Neural cell (in vitro differentiated cells): ENCODE data around the gene FAN1. TPM values are rescaled to one million over a fixed set of nuclear protein-coding genes. Genes with fewer than 3 reads are reported as not detected.

Experiments used
- H2AFZ ChIP-seq: fragments of 200-600, 300-800 bp; sonication (generic), shearing (Covaris generic); 2 replicates; pipeline ENCODE4 v1.6.0; 2014; ENCODE audit warnings: low read depth, mild to moderate bottlenecking, antibody characterized with exemption, low read length, moderate library complexity
- H3F3A ChIP-seq: fragments of 200-600 bp; shearing (Covaris generic); 2 replicates; pipeline ENCODE4 v1.6.1; 2016; ENCODE audit warnings: mild to moderate bottlenecking, moderate library complexity, mixed read lengths, antibody characterized with exemption, low read length; ENCODE audit not compliant: insufficient read depth, poor library complexity, severe bottlenecking
- H3K27ac ChIP-seq: fragments of 200-600, 300-800 bp; sonication (generic), shearing (Covaris generic); 2 replicates; pipeline ENCODE4 v1.5.1; 2014; ENCODE audit warnings: mild to moderate bottlenecking, low read length, moderate library complexity
- H3K27me3 ChIP-seq: fragments of 300-800, 200-600 bp; sonication (generic), shearing (Covaris generic); 2 replicates; pipeline ENCODE4 v1.6.0; 2014; ENCODE audit warnings: mild to moderate bottlenecking, low read depth, low read length, moderate library complexity; ENCODE audit not compliant: insufficient read depth
- H3K36me3 ChIP-seq: fragments of 300-800, 200-600 bp; sonication (generic), shearing (Covaris generic); 2 replicates; pipeline ENCODE4 v1.5.1; 2014; ENCODE audit warnings: mild to moderate bottlenecking, antibody characterized with exemption, low read length, moderate library complexity; ENCODE audit not compliant: insufficient read depth
- H3K4me2 ChIP-seq: fragments of 300-800, 200-600 bp; sonication (generic), shearing (Covaris generic); 2 replicates; pipeline ENCODE4 v1.6.0; 2014; ENCODE audit warnings: mild to moderate bottlenecking, low read length
- H3K4me3 ChIP-seq: fragments of 300-800, 200-600 bp; sonication (generic), shearing (Covaris generic); 2 replicates; pipeline ENCODE4 v1.5.1; 2014; ENCODE audit warnings: mild to moderate bottlenecking, low read length, moderate library complexity
- H3K79me2 ChIP-seq: fragments of 200-600 bp; shearing (Covaris generic); replicated peaks from 2 replicates; pipeline ENCODE4 v1.6.0; 2014; ENCODE audit warnings: mild to moderate bottlenecking, low read length, moderate library complexity; ENCODE audit not compliant: insufficient read depth
- H3K9ac ChIP-seq: fragments of 300-800, 200-600 bp; sonication (generic), shearing (Covaris generic); 2 replicates; pipeline ENCODE4 v1.6.1; 2016; ENCODE audit warnings: mild to moderate bottlenecking, low read length, mixed read lengths
- H3K9me2 ChIP-seq: fragments of 200-600 bp; shearing (Covaris generic); 2 replicates; pipeline ENCODE4 v1.6.1; 2016; ENCODE audit warnings: mild to moderate bottlenecking, low read length, mixed read lengths; ENCODE audit not compliant: insufficient read depth
- H3K9me3 ChIP-seq: fragments of 200-600, 300-800 bp; sonication (generic), shearing (Covaris generic); 2 replicates; pipeline ENCODE4 v1.6.1; 2016; ENCODE audit warnings: mild to moderate bottlenecking, mixed run types, low read length, moderate library complexity, mixed read lengths
- H4K20me1 ChIP-seq: fragments of 200-600 bp; shearing (Covaris generic); 2 replicates; pipeline ENCODE4 v1.6.1; 2016; ENCODE audit warnings: mild to moderate bottlenecking, mixed run types; ENCODE audit not compliant: insufficient read depth
- CTCF ChIP-seq: fragments of 450-650 bp; IDR thresholded peaks from 2 replicates; pipeline ENCODE4 v1.5.1; 2014; ENCODE audit warnings: antibody characterized with exemption, mild to moderate bottlenecking, moderate library complexity; ENCODE audit not compliant: poor library complexity, severe bottlenecking
- EP300 ChIP-seq: fragments of 450-650 bp; conservative IDR thresholded peaks from 2 replicates; pipeline ENCODE4 v1.6.1; 2014; ENCODE audit warnings: antibody characterized with exemption, mild to moderate bottlenecking, moderate library complexity; ENCODE audit not compliant: poor library complexity, severe bottlenecking
- EZH2 ChIP-seq: fragments of 200-600, 300-800 bp; shearing (Covaris generic), sonication (generic); IDR thresholded peaks from 2 replicates; pipeline ENCODE4 v1.6.1; 2014; ENCODE audit warnings: antibody characterized with exemption, low read length, borderline replicate concordance, mild to moderate bottlenecking; ENCODE audit not compliant: insufficient read depth, poor library complexity, severe bottlenecking
- MXI1 ChIP-seq: fragments of 450-650 bp; conservative IDR thresholded peaks from 2 replicates; pipeline ENCODE4 v1.6.1; 2014; ENCODE audit warnings: antibody characterized with exemption, mild to moderate bottlenecking; ENCODE audit not compliant: poor library complexity, severe bottlenecking
- POLR2AphosphoS5 ChIP-seq: IDR thresholded peaks from 2 replicates; pipeline ENCODE4 v1.6.1; 2012
- RAD21 ChIP-seq: fragments of 450-650 bp; conservative IDR thresholded peaks from 2 replicates; pipeline ENCODE4 v1.6.1; 2014; ENCODE audit warnings: antibody characterized with exemption, mild to moderate bottlenecking, moderate library complexity
- REST ChIP-seq: IDR thresholded peaks from 2 replicates; pipeline ENCODE4 v1.6.1; 2012; ENCODE audit warnings: borderline replicate concordance
- SMC3 ChIP-seq: fragments of 450-650 bp; conservative IDR thresholded peaks from 2 replicates; pipeline ENCODE4 v1.6.1; 2014; ENCODE audit warnings: antibody characterized with exemption, mild to moderate bottlenecking, moderate library complexity; ENCODE audit not compliant: poor library complexity
- TAF1 ChIP-seq: IDR thresholded peaks from 2 replicates; pipeline ENCODE4 v1.6.1; 2012; ENCODE audit warnings: low read depth
- polyA plus RNA-seq: library from polyadenylated mRNA; depleted of rRNA; stranded (reverse); fragments of >200 nt; gene quantifications from 2 replicates; pipeline ENCODE4 v1.2.3, GENCODE V29; 2014

The FAN1 gene
- polyA plus RNA-seq, 1 donor from 2014 or later, result 38.5 TPM

GRCh38 chr15:30985081-30985531 is 81.4 kb downstream of the FAN1 start:
- H3K9me3 ChIP-seq, result no peaks in the 10 kb centered on the region
- no peak overlapping the region for H3K4me2 ChIP-seq
- no peak overlapping the region for H3K4me3 ChIP-seq

GRCh38 chr15:30990036-30990435 is 86.3 kb downstream of the FAN1 start:
- no peak overlapping the region for H3K9ac ChIP-seq
- no peaks in the 10 kb centered on the region for H3K36me3 ChIP-seq
- no peak for TF ChIP-seq EZH2
- TF ChIP-seq EP300, result no peak
- no peak for TF ChIP-seq REST
- no peak for TF ChIP-seq SMC3
- no peak for TF ChIP-seq RAD21
- TF ChIP-seq MXI1, result no peak

More at GRCh38 chr15:30985081-30985531, 81.4 kb downstream of the FAN1 start:
- Histone ChIP-seq H3K36me3 (no peaks in the 10 kb centered on the region), H2AFZ (no peak overlapping the region), H3K9me2 (no peaks in the 10 kb centered on the region), H3F3A (no peaks in the 10 kb centered on the region), H3K79me2 (peaks cover 4% of the 10 kb centered on the region), H3K9ac (no peak overlapping the region), H4K20me1 (no peaks in the 10 kb centered on the region), H3K27me3 (no peaks in the 10 kb centered on the region), H3K27ac (no peak overlapping the region)
- TF ChIP-seq TAF1 (no peak), REST (no peak), SMC3 (no peak), POLR2AphosphoS5 (no peak), RAD21 (no peak), MXI1 (no peak), CTCF (no peak), EZH2 (no peak), EP300 (no peak)

More at GRCh38 chr15:30990036-30990435, 86.3 kb downstream of the FAN1 start:
- Histone ChIP-seq H3K27me3 (peaks cover 9% of the 10 kb centered on the region), H4K20me1 (no peaks in the 10 kb centered on the region), H2AFZ (no peak overlapping the region), H3F3A (no peaks in the 10 kb centered on the region), H3K4me3 (no peak overlapping the region), H3K27ac (no peak overlapping the region), H3K4me2 (no peak overlapping the region), H3K79me2 (peaks cover 14% of the 10 kb centered on the region), H3K9me3 (no peaks in the 10 kb centered on the region), H3K9me2 (no peaks in the 10 kb centered on the region)
